IMR-90 (cell line): ENCODE measurements around the gene PNMA6F. TPM values are rescaled to one million over a fixed set of nuclear protein-coding genes. Genes with fewer than 3 reads are reported as not detected.

Experiments
- ATAC-seq: fragments of 200-7000 bp; cut with Tn5 transposase; 2 replicates; pipeline ENCODE4 v1.9.1; 2020; ENCODE audit warnings: low read depth, mild to moderate bottlenecking, moderate library complexity
- BruUV-seq: library from RNA; stranded (reverse); fragments of 400-500 nt; replicated peaks from 2 replicates; lab custom pipeline; 2021; lab: Mats Ljungman, UMichigan
- CTCF ChIA-PET: fragments of 300-600 bp; formaldehyde crosslinking; extraction: SDS; loops from one replicate; lab custom pipeline; 2021; ENCODE audit warnings: antibody characterized with exemption; lab: Yijun Ruan, JAX
- POLR2A ChIA-PET: fragments of 300-600 bp; sonication (Branson Sonifier 250); formaldehyde crosslinking; loops from one replicate; lab custom pipeline; 2022; ENCODE audit warnings: antibody characterized with exemption; ENCODE audit not compliant: unreplicated experiment; lab: Charles Lee
- DNase-seq: peaks from one replicate; pipeline ENCODE4 v3.0.0; 2013
- H2AFZ ChIP-seq: replicated peaks from 2 replicates; pipeline ENCODE3; 2013; ENCODE audit warnings: low read length, mild to moderate bottlenecking; ENCODE audit not compliant: poor library complexity
- H2AK5ac ChIP-seq: 2 replicates; pipeline ENCODE4 v1.6.1; 2013; ENCODE audit warnings: low read depth, low read length, inconsistent platforms
- H2AK9ac ChIP-seq: replicated peaks from 2 replicates; pipeline ENCODE3; 2013; ENCODE audit warnings: mild to moderate bottlenecking, low read depth, low read length, moderate library complexity; ENCODE audit not compliant: poor library complexity
- H2BK120ac ChIP-seq: 2 replicates; pipeline ENCODE4 v1.6.1; 2013; ENCODE audit warnings: low read depth, low read length, inconsistent platforms
- H2BK15ac ChIP-seq: 3 replicates; pipeline ENCODE4 v1.6.1; 2013; ENCODE audit warnings: low read depth, low read length, inconsistent platforms
- H2BK20ac ChIP-seq: 2 replicates; pipeline ENCODE4 v1.6.1; 2013; ENCODE audit warnings: low read depth, mild to moderate bottlenecking, inconsistent platforms, low read length, moderate library complexity
- H2BK5ac ChIP-seq: 2 replicates; pipeline ENCODE4 v1.6.1; 2013; ENCODE audit warnings: mild to moderate bottlenecking, low read depth, low read length, inconsistent platforms; ENCODE audit not compliant: poor library complexity, severe bottlenecking
- H3K14ac ChIP-seq: replicated peaks from 2 replicates; pipeline ENCODE4 v1.6.1; 2013; ENCODE audit warnings: low read depth, low read length, inconsistent platforms
- H3K18ac ChIP-seq: 2 replicates; pipeline ENCODE4 v1.6.1; 2013; ENCODE audit warnings: low read depth, low read length, control low read depth
- H3K23ac ChIP-seq: 2 replicates; pipeline ENCODE4 v1.6.1; 2013; ENCODE audit warnings: low read depth, low read length, inconsistent platforms
- H3K27ac ChIP-seq: 2 replicates; pipeline ENCODE4 v1.5.1; 2013; ENCODE audit warnings: mild to moderate bottlenecking, control low read depth, low read length; ENCODE audit not compliant: insufficient read depth
- H3K27me3 ChIP-seq: 2 replicates; pipeline ENCODE4 v1.6.1; 2013; ENCODE audit warnings: low read length; ENCODE audit not compliant: control insufficient read depth, insufficient read depth
- H3K36me3 ChIP-seq: 2 replicates; pipeline ENCODE4 v1.6.1; 2013; ENCODE audit warnings: low read length, mixed read lengths; ENCODE audit not compliant: control insufficient read depth, insufficient read depth
- H3K4ac ChIP-seq: 2 replicates; pipeline ENCODE4 v1.6.1; 2013; ENCODE audit warnings: low read depth, low read length, inconsistent platforms
- H3K4me1 ChIP-seq: 2 replicates; pipeline ENCODE4 v1.6.1; 2013; ENCODE audit warnings: low read length, mixed read lengths; ENCODE audit not compliant: control insufficient read depth, insufficient read depth
- H3K4me2 ChIP-seq: 2 replicates; pipeline ENCODE4 v1.6.1; 2013; ENCODE audit warnings: low read depth, mild to moderate bottlenecking, control low read depth, low read length, moderate library complexity
- H3K4me3 ChIP-seq: 2 replicates; pipeline ENCODE4 v1.5.1; 2013; ENCODE audit warnings: low read depth, mild to moderate bottlenecking, control low read depth, low read length, moderate library complexity; ENCODE audit not compliant: insufficient read depth
- H3K56ac ChIP-seq: 2 replicates; pipeline ENCODE4 v1.6.1; 2013; ENCODE audit warnings: low read length, inconsistent platforms; ENCODE audit not compliant: insufficient read depth; ENCODE audit errors: extremely low read depth
- H3K79me1 ChIP-seq, 2 experiments: 2 replicates each; pipeline ENCODE4 v1.6.1; 2013; ENCODE audit warnings: low read length in 2 of 2, inconsistent platforms in 1 of 2, low read depth in 1 of 2
- H3K9ac ChIP-seq: 2 replicates; pipeline ENCODE4 v1.6.1; 2013; ENCODE audit warnings: low read depth, low read length, control low read depth
- H3K9me1 ChIP-seq: 2 replicates; pipeline ENCODE4 v1.6.1; 2013; ENCODE audit warnings: low read length, inconsistent platforms; ENCODE audit not compliant: insufficient read depth
- H3K9me3 ChIP-seq: 2 replicates; pipeline ENCODE4 v1.6.1; 2013; ENCODE audit warnings: low read length; ENCODE audit not compliant: control insufficient read depth, insufficient read depth
- H4K20me1 ChIP-seq: 2 replicates; pipeline ENCODE4 v1.6.1; 2013; ENCODE audit warnings: low read length, inconsistent platforms; ENCODE audit not compliant: insufficient read depth
- H4K5ac ChIP-seq: 2 replicates; pipeline ENCODE4 v1.6.1; 2013; ENCODE audit warnings: mild to moderate bottlenecking, low read depth, low read length, control low read depth
- H4K8ac ChIP-seq, 2 experiments: 2 replicates each; pipeline ENCODE4 v1.6.1; 2013; ENCODE audit warnings: low read depth in 2 of 2, low read length in 2 of 2, control low read depth in 1 of 2, inconsistent platforms in 1 of 2
- H4K91ac ChIP-seq: 2 replicates; pipeline ENCODE4 v1.6.1; 2013; ENCODE audit warnings: low read depth, low read length, inconsistent platforms; ENCODE audit not compliant: insufficient read depth
- BHLHE40 ChIP-seq: fragments of 150-350 bp; IDR thresholded peaks from 2 replicates; pipeline ENCODE4 v1.6.1; 2016; ENCODE audit warnings: mild to moderate bottlenecking, low read depth, low read length
- CTCF ChIP-seq: conservative IDR thresholded peaks from 2 replicates; pipeline ENCODE4 v1.5.1; 2012; ENCODE audit warnings: mild to moderate bottlenecking, low read depth, low read length, improper control_type of control experiment
- FOS ChIP-seq: fragments of 150-350 bp; IDR thresholded peaks from 2 replicates; pipeline ENCODE4 v1.6.1; 2016; ENCODE audit warnings: low read depth, low read length
- MAFK ChIP-seq: IDR thresholded peaks from 2 replicates; pipeline ENCODE4 v1.6.1; 2012; ENCODE audit warnings: low read depth, low read length, improper control_type of control experiment
- MXI1 ChIP-seq: IDR thresholded peaks from 2 replicates; pipeline ENCODE4 v1.6.1; 2012; ENCODE audit warnings: low read depth, mild to moderate bottlenecking, low read length, moderate library complexity, borderline replicate concordance
- POLR2A ChIP-seq: IDR thresholded peaks from 2 replicates; pipeline ENCODE4 v1.6.1; 2012; ENCODE audit warnings: mild to moderate bottlenecking, low read depth, low read length
- RAD21 ChIP-seq: IDR thresholded peaks from 2 replicates; pipeline ENCODE4 v1.6.1; 2012; ENCODE audit warnings: low read length, improper control_type of control experiment
- RCOR1 ChIP-seq: IDR thresholded peaks from 2 replicates; pipeline ENCODE4 v1.6.1; 2012; ENCODE audit warnings: mild to moderate bottlenecking, low read length, improper control_type of control experiment; ENCODE audit not compliant: insufficient replicate concordance
- RFX5 ChIP-seq: IDR thresholded peaks from 2 replicates; pipeline ENCODE4 v1.8.0; 2012; ENCODE audit warnings: low read depth, mild to moderate bottlenecking, low read length, moderate library complexity
- WGBS, 2 experiments: methylation state at CpG; one replicate each; pipeline versions ENCODE4 v1.1.5 to v1.1.7; 2013; ENCODE audit warnings: missing lambda C conversion rate in 2 of 2; ENCODE audit not compliant: insufficient read length in 1 of 2; ENCODE audit errors: extremely low coverage in 2 of 2; 5-methylcytosine and 5-hydroxymethylcytosine counted together
- dilution Hi-C: fragments of 300-500 bp; cut with HindIII; formaldehyde crosslinking; loops from one replicate; pipeline ENCODE4 v1.14.3; 2018; ENCODE audit warnings: low sequenced_read_pairs; ENCODE audit not compliant: unreplicated experiment
- in situ Hi-C: fragments of 300-500 bp; cut with MboI; formaldehyde crosslinking; loops from 3 replicates; pipeline ENCODE4 v1.14.3; 2019; ENCODE audit warnings: low sequenced_read_pairs, inconsistent platforms, mixed read lengths
- intact Hi-C: fragments of 100-400 bp; cut with micrococcal nuclease; formaldehyde crosslinking; loops from 2 replicates; pipeline ENCODE4 v1.10.0; 2022
- polyA plus RNA-seq, 3 experiments: library from polyadenylated mRNA; depleted of rRNA; stranded (reverse); fragments of >200 nt; gene quantifications; 2 replicates each; pipeline ENCODE4 v1.2.3, GENCODE V29; 2012; ENCODE audit warnings: low replicate concordance in 1 of 3
- total RNA-seq: library from RNA; depleted of rRNA; stranded (reverse); fragments of >200 nt; gene quantifications from 2 replicates; pipeline ENCODE4 v1.2.3, GENCODE V29; 2012

Gene PNMA6F
- total and polyA plus RNA-seq, 2 of the 4 experiments (the other 2 are of a cell fraction) = not detected

GRCh38 chrX:153348421-153348820 lies 26.9 kb upstream of the PNMA6F start:
- H3K79me1 ChIP-seq = peaks cover 0 to 14% of the 10 kb centered on the region in 2 experiments; a peak in 2 of 4 replicates

More at GRCh38 chrX:153348421-153348820, 26.9 kb upstream of the PNMA6F start:
- Histone ChIP-seq H3K4ac (no peak overlapping the region), H3K27me3 (no peaks in the 10 kb centered on the region), H3K9me3 (peaks cover 6% of the 10 kb centered on the region; the same call in 1 of the 2 replicates), H4K8ac (no peak overlapping the region), H3K4me1 (no peaks in the 10 kb centered on the region), H2AK9ac (no peak overlapping the region), H3K9me1 (no peaks in the 10 kb centered on the region), H3K56ac (no peak overlapping the region), H3K36me3 (peaks cover 27% of the 10 kb centered on the region), H3K14ac (no peak overlapping the region), H2BK5ac (no peak overlapping the region), H3K4me3 (no peak overlapping the region), H2AFZ (no peak overlapping the region), H3K23ac (no peak overlapping the region), H4K5ac (no peak overlapping the region), H4K91ac (no peak overlapping the region), H3K4me2 (no peak overlapping the region), H3K18ac (no peak overlapping the region), H2AK5ac (no peak overlapping the region), H3K9ac (no peak overlapping the region), H2BK120ac (no peak overlapping the region), H2BK20ac (no peak overlapping the region), H4K20me1 (peaks cover 12% of the 10 kb centered on the region; the same call in 1 of the 2 replicates), H2BK15ac (no peak overlapping the region), H3K27ac (no peak overlapping the region)
- in situ Hi-C loops (no loop called here), dilution Hi-C loops (no loop called here), intact Hi-C loops (no loop called here)
- ATAC-seq (no peak), DNase-seq (no peak)
- WGBS, 2 experiments = no CpG with 5 or more reads among the region's 8 CpGs
- ChIA-PET POLR2A (no interaction called here), CTCF (no interaction called here)
- no peak for TF ChIP-seq MAFK
- TF ChIP-seq RCOR1 = no peak
- TF ChIP-seq BHLHE40 = no peak
- TF ChIP-seq FOS = no peak
- TF ChIP-seq RFX5 = no peak
- TF ChIP-seq MXI1 = no peak
- TF ChIP-seq CTCF = no peak
- TF ChIP-seq POLR2A = no peak
- no peak for TF ChIP-seq RAD21
- BruUV-seq = no TSS peak
